Karpas-422 (cell line): ENCODE measurements around the gene ARTN. TPM values are rescaled to one million over a fixed set of nuclear protein-coding genes. Genes with fewer than 3 reads are reported as not detected.

Experiments used
- DNase-seq: peaks from one replicate; pipeline ENCODE4 v3.0.0-alpha.2; 2015
- H2AFZ ChIP-seq: fragments of 200-600 bp; sonication (generic); 2 replicates; pipeline ENCODE4 v1.6.1; 2014; ENCODE audit warnings: antibody characterized with exemption, low read length, mixed read lengths
- H3K27ac ChIP-seq: fragments of 200-600 bp; sonication (generic); 2 replicates; pipeline ENCODE4 v1.5.1; 2014; ENCODE audit warnings: mild to moderate bottlenecking, low read length, moderate library complexity
- H3K27me3 ChIP-seq: fragments of 200-600 bp; sonication (generic); 2 replicates; pipeline ENCODE4 v1.6.1; 2014; ENCODE audit warnings: low read length, mixed read lengths
- H3K36me3 ChIP-seq: fragments of 200-600 bp; sonication (generic); 2 replicates; pipeline ENCODE4 v1.6.1; 2014; ENCODE audit warnings: low read length, mixed read lengths; ENCODE audit not compliant: insufficient read depth
- H3K4me1 ChIP-seq: fragments of 200-600 bp; sonication (generic); 2 replicates; pipeline ENCODE4 v1.6.1; 2014; ENCODE audit warnings: mild to moderate bottlenecking, low read length, mixed read lengths
- H3K4me2 ChIP-seq: fragments of 200-600 bp; sonication (generic); 2 replicates; pipeline ENCODE4 v1.6.1; 2014; ENCODE audit warnings: low read length, low read depth, mild to moderate bottlenecking; ENCODE audit not compliant: poor library complexity, severe bottlenecking
- H3K4me3 ChIP-seq: fragments of 200-600 bp; sonication (generic); 2 replicates; pipeline ENCODE4 v1.5.1; 2014; ENCODE audit warnings: mild to moderate bottlenecking, antibody characterized with exemption, low read length, mixed read lengths
- H3K79me2 ChIP-seq: fragments of 200-600 bp; sonication (generic); 2 replicates; pipeline ENCODE4 v1.6.1; 2014; ENCODE audit warnings: mild to moderate bottlenecking, low read length, mixed read lengths
- H3K9ac ChIP-seq: fragments of 200-600 bp; sonication (generic); 2 replicates; pipeline ENCODE4 v1.6.0; 2014; ENCODE audit warnings: low read length
- H3K9me2 ChIP-seq: fragments of 200-600 bp; sonication (generic), shearing (Covaris generic); replicated peaks from 2 replicates; pipeline ENCODE4 v1.6.0; 2014; ENCODE audit warnings: mild to moderate bottlenecking, low read length, moderate library complexity; ENCODE audit not compliant: insufficient read depth
- H3K9me3 ChIP-seq: fragments of 300-700, 200-600 bp; sonication (generic); 2 replicates; pipeline ENCODE4 v1.6.1; 2014; ENCODE audit warnings: low read length, mixed read lengths
- H4K20me1 ChIP-seq: fragments of 200-600 bp; sonication (generic); 2 replicates; pipeline ENCODE4 v1.6.1; 2014; ENCODE audit warnings: mild to moderate bottlenecking, antibody characterized with exemption, low read length, low read depth; ENCODE audit not compliant: insufficient read depth
- total RNA-seq: library from RNA; depleted of rRNA; stranded (reverse); fragments of >200 nt; shearing (Covaris generic); gene quantifications from 2 replicates; pipeline ENCODE4 v1.2.3, GENCODE V29; 2014; ENCODE audit warnings: low replicate concordance

ARTN gene
- total RNA-seq, 1 experiment from 2014 or later = not detected

GRCh38 chr1:43938383-43938782 is 4.8 kb downstream of the ARTN start:
- Histone ChIP-seq H3K79me2 (no peaks in the 10 kb centered on the region), H3K4me2 (no peak overlapping the region), H3K4me3 (no peak overlapping the region), H3K9ac (no peak overlapping the region), H3K27ac (no peak overlapping the region), H3K4me1 (peaks cover 19% of the 10 kb centered on the region), H3K27me3 (no peaks in the 10 kb centered on the region), H2AFZ (no peak overlapping the region), H4K20me1 (no peaks in the 10 kb centered on the region), H3K9me2 (no peaks in the 10 kb centered on the region), H3K9me3 (no peaks in the 10 kb centered on the region), H3K36me3 (no peaks in the 10 kb centered on the region)
- no peak for DNase-seq

- Histone ChIP-seq H3K36me3 (no peaks in the 10 kb centered on the region), H3K27ac (no peak overlapping the region), H4K20me1 (no peaks in the 10 kb centered on the region), H3K4me3 (no peak overlapping the region), H3K27me3 (no peaks in the 10 kb centered on the region), H2AFZ (no peak overlapping the region), H3K4me1 (peaks cover 19% of the 10 kb centered on the region), H3K9me3 (no peaks in the 10 kb centered on the region), H3K79me2 (no peaks in the 10 kb centered on the region), H3K9ac (no peak overlapping the region), H3K4me2 (no peak overlapping the region), H3K9me2 (no peaks in the 10 kb centered on the region)
- no peak for DNase-seq
Measured at GRCh38 chr1:43938892-43939587, 5.4 kb downstream of the ARTN start.

GRCh38 chr1:43942411-43942810 is 8.8 kb downstream of the ARTN start:
- H3K4me2 ChIP-seq = no peak overlapping the region
- peaks cover 15% of the 10 kb centered on the region for H3K4me1 ChIP-seq
- no peaks in the 10 kb centered on the region for H3K27me3 ChIP-seq
- DNase-seq = no peak
- H2AFZ ChIP-seq = no peak overlapping the region
- no peaks in the 10 kb centered on the region for H3K36me3 ChIP-seq
- H4K20me1 ChIP-seq = no peaks in the 10 kb centered on the region
- no peaks in the 10 kb centered on the region for H3K9me3 ChIP-seq
- H3K4me3 ChIP-seq = no peak overlapping the region
- no peak overlapping the region for H3K9ac ChIP-seq
- no peaks in the 10 kb centered on the region for H3K9me2 ChIP-seq
- no peak overlapping the region for H3K27ac ChIP-seq
- peaks cover 24% of the 10 kb centered on the region for H3K79me2 ChIP-seq

GRCh38 chr1:43944860-43945259 is 11.3 kb downstream of the ARTN start:
- Histone ChIP-seq H3K4me2 (peak overlapping the region; percentile 92), H3K27ac (peak overlapping the region; percentile 35), H3K79me2 (peaks cover 44% of the 10 kb centered on the region), H3K4me3 (peak overlapping the region; percentile 97), H3K4me1 (peaks cover 28% of the 10 kb centered on the region), H3K27me3 (no peaks in the 10 kb centered on the region), H3K36me3 (no peaks in the 10 kb centered on the region), H3K9ac (peak overlapping the region; percentile 57), H2AFZ (no peak overlapping the region), H3K9me2 (no peaks in the 10 kb centered on the region), H4K20me1 (no peaks in the 10 kb centered on the region), H3K9me3 (no peaks in the 10 kb centered on the region)
- DNase-seq = no peak

GRCh38 chr1:43945674-43946235 is 12.2 kb downstream of the ARTN start:
- peaks cover 46% of the 10 kb centered on the region for H3K79me2 ChIP-seq
- H3K4me3 ChIP-seq = peak overlapping the region; percentile 97
- H4K20me1 ChIP-seq = no peaks in the 10 kb centered on the region
- peak overlapping the region; percentile 59 for H3K27ac ChIP-seq
- H3K9me3 ChIP-seq = no peaks in the 10 kb centered on the region
- no peaks in the 10 kb centered on the region for H3K9me2 ChIP-seq
- no peaks in the 10 kb centered on the region for H3K36me3 ChIP-seq
- peak overlapping the region; percentile 92 for H3K4me2 ChIP-seq
- peaks cover 28% of the 10 kb centered on the region for H3K4me1 ChIP-seq
- H3K9ac ChIP-seq = peak overlapping the region; percentile 94
- H2AFZ ChIP-seq = peak overlapping the region; percentile 62
- DNase-seq = no peak
- no peaks in the 10 kb centered on the region for H3K27me3 ChIP-seq

GRCh38 chr1:43946236-43947060 is 12.8 kb downstream of the ARTN start, which contains the start of gene IPO13:
Gene IPO13, plus strand, starts transcription at chr1:43946950. Its CDS starts 651 bp downstream, at chr1:43947601.
- Histone ChIP-seq H4K20me1 (no peaks in the 10 kb centered on the region), H2AFZ (peak within 1 kb of the TSS; percentile 70)

GRCh38 chr1:43947061-43947873 is 13.7 kb downstream of the ARTN start:
- peak overlapping the region; percentile 92 for H3K4me2 ChIP-seq
- H3K27ac ChIP-seq = peak overlapping the region; percentile 74; the same call in 1 of the 2 replicates
- H3K36me3 ChIP-seq = no peaks in the 10 kb centered on the region
- H3K4me3 ChIP-seq = peak overlapping the region; percentile 97
- H3K9me2 ChIP-seq = no peaks in the 10 kb centered on the region
- H2AFZ ChIP-seq = peak overlapping the region; percentile 70; the same call in 1 of the 2 replicates
- H4K20me1 ChIP-seq = no peaks in the 10 kb centered on the region
- H3K27me3 ChIP-seq = no peaks in the 10 kb centered on the region
- H3K9ac ChIP-seq = peak overlapping the region; percentile 94
- H3K79me2 ChIP-seq = peaks cover 52% of the 10 kb centered on the region
- DNase-seq = peak; percentile 47
- H3K9me3 ChIP-seq = no peaks in the 10 kb centered on the region
- peaks cover 29% of the 10 kb centered on the region for H3K4me1 ChIP-seq

More at GRCh38 chr1:43946236-43947060, 12.8 kb downstream of the ARTN start, which contains the start of gene IPO13:
- no peaks in the 10 kb centered on the region for H3K9me2 ChIP-seq
- H3K4me2 ChIP-seq = peak within 1 kb of the TSS; percentile 92
- peak; percentile 99 for DNase-seq
- peak within 1 kb of the TSS; percentile 97 for H3K4me3 ChIP-seq
- H3K27ac ChIP-seq = peak within 1 kb of the TSS; percentile 74
- no peaks in the 10 kb centered on the region for H3K9me3 ChIP-seq
- H3K79me2 ChIP-seq = peaks cover 47% of the 10 kb centered on the region
- H3K9ac ChIP-seq = peak within 1 kb of the TSS; percentile 94
- H3K4me1 ChIP-seq = peaks cover 28% of the 10 kb centered on the region
- no peaks in the 10 kb centered on the region for H3K27me3 ChIP-seq
- no peaks in the 10 kb centered on the region for H3K36me3 ChIP-seq
